Measurements from ENCODE around the gene RAB11FIP3. TPM values are rescaled to one million over a fixed set of nuclear protein-coding genes. Genes with fewer than 3 reads are reported as not detected.

Gene RAB11FIP3
- total RNA-seq, 1 donor from 2014 or later = 47.0 TPM

- peaks cover 4 to 10% of the 10 kb centered on the region in 2 donors for H3K4me1 ChIP-seq
- DNase-seq (ENCODE audit: low spot score in 2 of 2) = peak; percentile 75 to 97
- peak within 1 kb of the TSS; percentile 88 to 93 for H3K27ac ChIP-seq
- H3K36me3 ChIP-seq = no peaks in the 10 kb centered on the region
- H3K4me3 ChIP-seq = peak within 1 kb of the TSS; percentile 63 to 76
- no peaks in the 10 kb centered on the region for H3K27me3 ChIP-seq
- no peaks in the 10 kb centered on the region for H3K9me3 ChIP-seq
- intact Hi-C loops (cut with DNase I) = loop anchor here (1.0 to 2.0 kb wide), 3 partner anchors 19 to 49 kb away; partner anchors contain the start of genes AXIN1 and RAB11FIP3
- TF ChIP-seq CTCF (IDR thresholded peaks at IDR 0.05) = peak; percentile 21 to 67 (median 63)
These were observed 23.7 kb upstream of the RAB11FIP3 start, which contains the start of gene DECR2 for GRCh38 chr16:401468-402348. Gene DECR2 (plus strand): TSS chr16:401885. CDS start chr16:401964, 79 bp downstream.

GRCh38 chr16:404971-405486 is 20.4 kb upstream of the RAB11FIP3 start:
- no peaks in the 10 kb centered on the region for H3K9me3 ChIP-seq
- H3K36me3 ChIP-seq = peaks cover 0 to 2% of the 10 kb centered on the region in 2 donors
- H3K4me3 ChIP-seq = no peak overlapping the region
- no peak overlapping the region for H3K27ac ChIP-seq
- intact Hi-C loops (cut with DNase I) = no loop called here
- no peak for TF ChIP-seq CTCF (IDR thresholded peaks at IDR 0.05)
- H3K4me1 ChIP-seq = peaks cover 0 to 6% of the 10 kb centered on the region in 2 donors
- no peak for DNase-seq (ENCODE audit: low spot score in 2 of 2)
- H3K27me3 ChIP-seq = no peaks in the 10 kb centered on the region

DNA sequence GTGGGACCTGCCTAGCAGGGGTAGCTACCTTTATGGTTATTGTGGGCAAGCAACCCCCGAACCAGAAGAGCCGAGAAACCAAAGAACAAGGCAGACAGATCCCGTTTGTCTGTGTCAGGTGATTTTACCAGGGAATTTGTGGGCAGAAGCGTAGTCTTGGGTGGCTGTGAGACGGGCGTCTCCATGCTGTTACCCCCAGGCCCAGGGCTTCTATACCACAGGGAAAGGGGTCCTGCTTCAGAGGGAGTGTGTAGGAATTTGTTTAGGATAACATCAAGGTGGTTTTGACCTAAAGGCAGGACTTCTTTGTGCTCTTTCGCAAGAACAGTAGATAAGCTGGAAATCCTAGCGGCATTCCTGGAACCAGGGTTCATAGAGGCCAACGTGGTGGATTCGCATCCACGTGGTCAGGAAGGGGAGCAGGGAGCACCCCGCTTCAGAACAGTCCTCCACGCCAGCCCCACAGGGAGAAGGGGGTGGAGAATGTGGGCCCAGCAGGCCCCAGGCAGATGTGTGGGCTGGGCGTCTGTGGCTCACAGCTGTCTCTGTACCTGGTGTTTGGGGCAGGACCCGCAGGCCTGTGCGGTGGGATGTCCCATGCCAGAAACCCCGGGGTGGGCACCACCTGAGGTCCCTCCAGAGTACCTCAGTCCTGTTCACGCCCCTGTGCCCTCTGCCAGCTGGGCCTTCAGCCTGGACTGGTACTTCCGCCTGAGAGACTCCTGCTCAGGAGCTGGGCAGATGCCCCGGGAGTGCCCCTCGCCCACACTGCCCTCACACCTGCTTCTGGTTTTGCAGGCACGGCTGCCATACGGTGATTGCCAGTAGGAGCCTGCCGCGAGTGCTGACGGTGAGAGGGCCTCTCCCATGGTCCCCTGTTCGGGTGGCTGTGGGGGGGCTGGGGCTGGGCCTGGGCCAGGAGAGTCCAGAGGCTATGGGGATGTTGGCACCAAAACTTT is 19.6 kb upstream of the RAB11FIP3 start:
- H3K27me3 ChIP-seq = no peaks in the 10 kb centered on the region
- no peak for DNase-seq (ENCODE audit: low spot score in 2 of 2)
- H3K36me3 ChIP-seq = peaks cover 0 to 8% of the 10 kb centered on the region in 2 donors
- TF ChIP-seq CTCF (IDR thresholded peaks at IDR 0.05) = no peak
- no peak overlapping the region for H3K4me3 ChIP-seq
- H3K27ac ChIP-seq = no peak overlapping the region
- intact Hi-C loops (cut with DNase I) = no loop called here
- peaks cover 0 to 4% of the 10 kb centered on the region in 2 donors for H3K4me1 ChIP-seq
- H3K9me3 ChIP-seq = no peaks in the 10 kb centered on the region

DNA sequence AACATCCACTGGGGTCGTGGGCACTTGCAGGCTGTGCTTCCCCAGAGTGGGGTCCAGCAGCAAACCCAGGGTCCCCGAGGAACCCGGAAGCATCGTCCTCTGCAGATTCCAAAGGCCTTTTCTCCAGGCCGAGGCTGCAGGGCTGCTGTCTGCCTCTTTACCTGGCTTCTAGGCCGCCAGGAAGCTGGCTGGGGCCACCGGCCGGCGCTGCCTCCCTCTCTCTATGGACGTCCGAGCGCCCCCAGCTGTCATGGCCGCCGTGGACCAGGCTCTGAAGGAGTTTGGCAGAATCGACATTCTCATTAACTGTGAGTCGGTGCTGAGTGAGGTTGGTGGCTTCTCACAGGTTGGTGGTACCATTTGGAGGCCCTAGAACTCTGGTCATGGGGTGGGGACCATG is 18.2 kb upstream of the RAB11FIP3 start:
- H3K36me3 ChIP-seq = peaks cover 0 to 22% of the 10 kb centered on the region in 2 donors

More for the DNA sequence above, 18.2 kb upstream of the RAB11FIP3 start:
- no peak for DNase-seq (ENCODE audit: low spot score in 2 of 2)
- no peak overlapping the region for H3K27ac ChIP-seq
- no peaks in the 10 kb centered on the region for H3K9me3 ChIP-seq
- no peak overlapping the region for H3K4me3 ChIP-seq
- intact Hi-C loops (cut with DNase I) = no loop called here
- no peak for TF ChIP-seq CTCF (IDR thresholded peaks at IDR 0.05)
- peaks cover 0 to under 1% of the 10 kb centered on the region in 2 donors for H3K4me1 ChIP-seq
- H3K27me3 ChIP-seq = no peaks in the 10 kb centered on the region
